ENCODE measurements around the gene DEPP1. TPM values are rescaled to one million over a fixed set of nuclear protein-coding genes. Genes with fewer than 3 reads are reported as not detected.

The DEPP1 gene
- polyA plus RNA-seq, 1 donor from 2014 or later = 4.3 TPM

GRCh38 chr10:44982496-44982895, 3.9 kb upstream of the DEPP1 start:
- H3F3A ChIP-seq (ENCODE audit: insufficient read depth, low read length, poor library complexity, severe bottlenecking) = no peaks in the 10 kb centered on the region
- H3K27me3 ChIP-seq (ENCODE audit: insufficient read depth, low read depth, low read length) = no peaks in the 10 kb centered on the region
- H3K9ac ChIP-seq (ENCODE audit: low read length) = no peak overlapping the region
- no peak overlapping the region for H3K4me3 ChIP-seq (ENCODE audit: low read length)
- no peaks in the 10 kb centered on the region for H3K9me3 ChIP-seq (ENCODE audit: low read length)
- no peaks in the 10 kb centered on the region for H3K79me2 ChIP-seq (replicated peaks; ENCODE audit: insufficient read depth, low read length)
- TF ChIP-seq TAF1 (IDR thresholded peaks at IDR 0.05; ENCODE audit: low read depth) (no peak), REST (IDR thresholded peaks at IDR 0.05; ENCODE audit: borderline replicate concordance) (no peak), SMC3 (conservative IDR thresholded peaks at IDR 0.05; ENCODE audit: poor library complexity) (no peak), POLR2AphosphoS5 (IDR thresholded peaks at IDR 0.05) (no peak), MXI1 (conservative IDR thresholded peaks at IDR 0.05; ENCODE audit: poor library complexity, severe bottlenecking) (no peak), RAD21 (conservative IDR thresholded peaks at IDR 0.05) (no peak)
- no peak overlapping the region for H3K4me2 ChIP-seq (ENCODE audit: low read length)
- H2AFZ ChIP-seq (ENCODE audit: low read depth, low read length) = no peak overlapping the region
- no peaks in the 10 kb centered on the region for H4K20me1 ChIP-seq (ENCODE audit: insufficient read depth)
- H3K36me3 ChIP-seq (ENCODE audit: insufficient read depth, low read length) = no peaks in the 10 kb centered on the region
- no peaks in the 10 kb centered on the region for H3K9me2 ChIP-seq (ENCODE audit: insufficient read depth, low read length)
- H3K27ac ChIP-seq (ENCODE audit: low read length) = no peak overlapping the region

DNA sequence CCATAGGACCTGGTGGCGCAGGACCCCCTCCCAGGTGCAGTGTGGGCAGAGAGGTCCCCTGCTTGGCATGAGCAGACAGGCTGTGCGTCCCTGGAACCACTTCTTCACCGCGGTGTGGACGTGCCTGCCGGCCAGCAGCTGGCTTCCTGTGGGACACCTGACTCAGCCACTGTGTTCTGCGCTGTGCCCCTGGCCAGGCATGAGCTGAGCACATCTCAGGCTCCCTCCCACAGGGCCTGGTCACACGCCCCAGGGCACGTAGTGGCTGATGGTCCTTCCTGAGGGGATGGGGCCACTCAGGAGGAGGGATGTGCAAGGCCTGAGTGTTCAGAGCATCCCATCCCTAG, 3.5 kb upstream of the DEPP1 start:
- no peaks in the 10 kb centered on the region for H4K20me1 ChIP-seq (ENCODE audit: insufficient read depth)
- H3K36me3 ChIP-seq (ENCODE audit: insufficient read depth, low read length) = no peaks in the 10 kb centered on the region
- H3F3A ChIP-seq (ENCODE audit: insufficient read depth, low read length, poor library complexity, severe bottlenecking) = no peaks in the 10 kb centered on the region
- no peaks in the 10 kb centered on the region for H3K9me2 ChIP-seq (ENCODE audit: insufficient read depth, low read length)
- no peak overlapping the region for H3K9ac ChIP-seq (ENCODE audit: low read length)
- H3K27me3 ChIP-seq (ENCODE audit: insufficient read depth, low read depth, low read length) = no peaks in the 10 kb centered on the region
- H3K27ac ChIP-seq (ENCODE audit: low read length) = no peak overlapping the region
- H3K4me2 ChIP-seq (ENCODE audit: low read length) = no peak overlapping the region
- no peaks in the 10 kb centered on the region for H3K9me3 ChIP-seq (ENCODE audit: low read length)
- H3K79me2 ChIP-seq (replicated peaks; ENCODE audit: insufficient read depth, low read length) = no peaks in the 10 kb centered on the region
- no peak overlapping the region for H2AFZ ChIP-seq (ENCODE audit: low read depth, low read length)
- TF ChIP-seq EZH2 (IDR thresholded peaks at IDR 0.05; ENCODE audit: borderline replicate concordance, insufficient read depth, low read length, poor library complexity, severe bottlenecking) (no peak), RAD21 (conservative IDR thresholded peaks at IDR 0.05) (no peak), EP300 (conservative IDR thresholded peaks at IDR 0.05; ENCODE audit: poor library complexity, severe bottlenecking) (no peak), SMC3 (conservative IDR thresholded peaks at IDR 0.05; ENCODE audit: poor library complexity) (no peak), CTCF (IDR thresholded peaks at IDR 0.05; ENCODE audit: poor library complexity, severe bottlenecking) (no peak), REST (IDR thresholded peaks at IDR 0.05; ENCODE audit: borderline replicate concordance) (no peak), MXI1 (conservative IDR thresholded peaks at IDR 0.05; ENCODE audit: poor library complexity, severe bottlenecking) (no peak), TAF1 (IDR thresholded peaks at IDR 0.05; ENCODE audit: low read depth) (no peak), POLR2AphosphoS5 (IDR thresholded peaks at IDR 0.05) (no peak)
- no peak overlapping the region for H3K4me3 ChIP-seq (ENCODE audit: low read length)
